ENCODE data around the gene EME1.

EME1 gene

GRCh38 chr17:50364061-50364458 lies 9.0 kb upstream of the EME1 start:
- Histone ChIP-seq H4K20me1 (peaks cover 9 to 90% (median 61%) of the 10 kb centered on the region in 11 experiments; a peak in 20 of 22 replicates), H3K4me2 (no peak overlapping the region), H3K27me3 (no peaks in the 10 kb centered on the region), H3K9me3 (replicated peaks in 1 of 11) (no peaks in the 10 kb centered on the region), H3K9ac (peak overlapping the region in 1 of 11 experiments; percentile 0; a peak in 2 of 22 replicates), H3K27ac (no peak overlapping the region), H3K36me3 (peaks cover 63 to 83% (median 69%) of the 10 kb centered on the region in 11 experiments), H3K4me1 (peaks cover 6 to 34% (median 26%) of the 10 kb centered on the region in 10 experiments), H3K4me3 (no peak overlapping the region)
- TF ChIP-seq Cebpa-rat (IDR thresholded peaks at IDR 0.05): no peak

GRCh38 chr17:50364715-50365114 lies 8.3 kb upstream of the EME1 start:
- Histone ChIP-seq H3K27me3 (no peaks in the 10 kb centered on the region), H3K9me3 (replicated peaks in 1 of 11) (no peaks in the 10 kb centered on the region), H3K36me3 (peaks cover 63 to 83% (median 69%) of the 10 kb centered on the region in 11 experiments), H3K4me2 (peak overlapping the region in 1 of 11 experiments; percentile 47; a peak in 1 of 22 replicates), H3K4me1 (peaks cover 6 to 34% (median 26%) of the 10 kb centered on the region in 10 experiments), H3K4me3 (no peak overlapping the region), H3K9ac (no peak overlapping the region; a peak in 1 of 22 replicates), H3K27ac (no peak overlapping the region), H4K20me1 (peaks cover 9 to 85% (median 56%) of the 10 kb centered on the region in 11 experiments; a peak in 20 of 22 replicates)
- no peak for TF ChIP-seq Cebpa-rat (IDR thresholded peaks at IDR 0.05)

- H3K4me3 ChIP-seq: no peak overlapping the region
- peak overlapping the region in 7 of 11 experiments; percentile 14 to 49 (median 45); a peak in 13 of 22 replicates for H3K4me2 ChIP-seq
- peaks cover 9 to 85% (median 51%) of the 10 kb centered on the region in 11 experiments; a peak in 19 of 22 replicates for H4K20me1 ChIP-seq
- no peak overlapping the region; a peak in 1 of 22 replicates for H3K9ac ChIP-seq
- H3K27ac ChIP-seq: no peak overlapping the region
- peaks cover 6 to 34% (median 26%) of the 10 kb centered on the region in 10 experiments for H3K4me1 ChIP-seq
- H3K9me3 ChIP-seq (replicated peaks in 1 of 11): no peaks in the 10 kb centered on the region
- peaks cover 63 to 83% (median 69%) of the 10 kb centered on the region in 11 experiments for H3K36me3 ChIP-seq
- H3K27me3 ChIP-seq: no peaks in the 10 kb centered on the region
- TF ChIP-seq Cebpa-rat (IDR thresholded peaks at IDR 0.05): no peak
Observed at GRCh38 chr17:50365165-50365564, 7.9 kb upstream of the EME1 start.

GRCh38 chr17:50365649-50366393 lies 7.2 kb upstream of the EME1 start:
- Histone ChIP-seq H3K4me1 (peaks cover 9 to 34% (median 27%) of the 10 kb centered on the region in 10 experiments), H3K4me2 (peak overlapping the region in 8 of 11 experiments; percentile 7 to 49 (median 42); a peak in 12 of 22 replicates), H3K36me3 (peaks cover 63 to 83% (median 70%) of the 10 kb centered on the region in 11 experiments), H3K4me3 (no peak overlapping the region), H3K27ac (no peak overlapping the region), H4K20me1 (peaks cover 9 to 81% (median 45%) of the 10 kb centered on the region in 11 experiments; a peak in 19 of 22 replicates), H3K27me3 (no peaks in the 10 kb centered on the region), H3K9ac (0 out of 22 replicates have a peak overlapping the region, but pooled peaks of 1 of the 11 experiments have one; percentile 12), H3K9me3 (replicated peaks in 1 of 11) (no peaks in the 10 kb centered on the region)
- TF ChIP-seq Cebpa-rat (IDR thresholded peaks at IDR 0.05): no peak

- peaks cover 20 to 46% (median 38%) of the 10 kb centered on the region in 10 experiments for H3K4me1 ChIP-seq
- H4K20me1 ChIP-seq: peaks cover 4 to 79% (median 40%) of the 10 kb centered on the region in 11 experiments; a peak in 16 of 22 replicates
- no peak for TF ChIP-seq Cebpa-rat (IDR thresholded peaks at IDR 0.05)
- peaks cover 60 to 79% (median 65%) of the 10 kb centered on the region in 11 experiments for H3K36me3 ChIP-seq
- H3K4me3 ChIP-seq: no peak overlapping the region
- no peaks in the 10 kb centered on the region for H3K9me3 ChIP-seq (replicated peaks in 1 of 11)
- no peaks in the 10 kb centered on the region for H3K27me3 ChIP-seq
- H3K4me2 ChIP-seq: no peak overlapping the region
- H3K9ac ChIP-seq: no peak overlapping the region
- H3K27ac ChIP-seq: no peak overlapping the region
Observed at GRCh38 chr17:50367401-50367800, 5.6 kb upstream of the EME1 start.

- Histone ChIP-seq H3K4me1 (peaks cover 21 to 46% (median 40%) of the 10 kb centered on the region in 10 experiments), H3K27me3 (no peaks in the 10 kb centered on the region), H3K9ac (no peak overlapping the region), H4K20me1 (peaks cover 0 to 58% (median 23%) of the 10 kb centered on the region in 11 experiments; a peak in 15 of 22 replicates), H3K9me3 (replicated peaks in 1 of 11) (no peaks in the 10 kb centered on the region), H3K36me3 (peaks cover 55 to 67% (median 62%) of the 10 kb centered on the region in 11 experiments), H3K4me2 (no peak overlapping the region), H3K27ac (no peak overlapping the region), H3K4me3 (no peak overlapping the region)
- no peak for TF ChIP-seq Cebpa-rat (IDR thresholded peaks at IDR 0.05)
Observed at GRCh38 chr17:50370052-50370451, 3.0 kb upstream of the EME1 start.

- Histone ChIP-seq H3K9ac (peak overlapping the region in 9 of 11 experiments; percentile 88 to 97 (median 94); a peak in 8 of 22 replicates), H3K9me3 (replicated peaks in 1 of 11) (no peaks in the 10 kb centered on the region), H3K4me1 (peaks cover 21 to 32% (median 26%) of the 10 kb centered on the region in 10 experiments), H3K27me3 (no peaks in the 10 kb centered on the region), H4K20me1 (peaks cover 0 to 43% (median 8%) of the 10 kb centered on the region in 11 experiments; a peak in 10 of 22 replicates), H3K4me3 (peak overlapping the region in 9 of 10 experiments; percentile 11 to 81 (median 71); a peak in 11 of 20 replicates), H3K36me3 (peaks cover 46 to 69% (median 53%) of the 10 kb centered on the region in 11 experiments), H3K27ac (peak overlapping the region in 2 of 11 experiments; percentile 31 to 97; a peak in 3 of 22 replicates), H3K4me2 (peak overlapping the region; percentile 82 to 97 (median 91))
- no peak for TF ChIP-seq Cebpa-rat (IDR thresholded peaks at IDR 0.05)
Observed at GRCh38 chr17:50371526-50371925, 1.5 kb upstream of the EME1 start.

- H3K9me3 ChIP-seq (replicated peaks in 1 of 11): no peaks in the 10 kb centered on the region
- H3K4me3 ChIP-seq: peak overlapping the region; percentile 61 to 81 (median 74)
- TF ChIP-seq Cebpa-rat (IDR thresholded peaks at IDR 0.05): no peak
- H3K36me3 ChIP-seq: peaks cover 39 to 69% (median 51%) of the 10 kb centered on the region in 11 experiments
- H3K27ac ChIP-seq: peak overlapping the region; percentile 91 to 98 (median 95)
- H4K20me1 ChIP-seq: peaks cover 0 to 35% (median 2%) of the 10 kb centered on the region in 11 experiments; a peak in 6 of 22 replicates
- peak overlapping the region; percentile 82 to 97 (median 91) for H3K4me2 ChIP-seq
- no peaks in the 10 kb centered on the region for H3K27me3 ChIP-seq
- H3K4me1 ChIP-seq: peaks cover 20 to 26% (median 22%) of the 10 kb centered on the region in 10 experiments
- peak overlapping the region; percentile 88 to 97 (median 93) for H3K9ac ChIP-seq
Observed at GRCh38 chr17:50372222-50372757, 739 bp upstream of the EME1 start.
